M059J (cell line): ENCODE results near the gene METTL21C. TPM values are rescaled to one million over a fixed set of nuclear protein-coding genes. Genes with fewer than 3 reads are reported as not detected.
A peak's percentile ranks its signal among the peaks of the same experiment; 100 is the strongest.

Source experiments
- DNase-seq: peaks from one replicate; pipeline ENCODE4 v3.0.0-alpha.2; 2012; ENCODE audit warnings: low read depth
- total RNA-seq: library from RNA; depleted of rRNA; stranded (reverse); fragments of >200 nt; shearing (Covaris generic); gene quantifications from 2 replicates; pipeline ENCODE4 v1.2.3, GENCODE V29; 2014

METTL21C gene
- total RNA-seq, 1 experiment from 2014 or later: not detected

GRCh38 chr13:102697929-102698648 is 3.2 kb upstream of the METTL21C start:
- no peak for DNase-seq

- no peak for DNase-seq
Observed at GRCh38 chr13:102697264-102697663, 2.4 kb upstream of the METTL21C start.

- no peak for DNase-seq
Observed at GRCh38 chr13:102696465-102696864, 1.6 kb upstream of the METTL21C start.

- peak; percentile 33 for DNase-seq
Observed at GRCh38 chr13:102693776-102694175, 1.1 kb downstream of the METTL21C start.

- no peak for DNase-seq
Observed at GRCh38 chr13:102693250-102693649, 1.6 kb downstream of the METTL21C start.

- no peak for DNase-seq
Observed at GRCh38 chr13:102692491-102692826, 2.4 kb downstream of the METTL21C start.

- DNase-seq: no peak
Observed at GRCh38 chr13:102690883-102691282, 4.0 kb downstream of the METTL21C start.

- no peak for DNase-seq
Observed at GRCh38 chr13:102688306-102688973, 6.4 kb downstream of the METTL21C start.

GRCh38 chr13:102687520-102687919 is 7.3 kb downstream of the METTL21C start:
- DNase-seq: no peak

- DNase-seq: no peak
Observed at GRCh38 chr13:102686024-102686423, 8.8 kb downstream of the METTL21C start.

- no peak for DNase-seq
Observed at GRCh38 chr13:102683637-102684036, 11.2 kb downstream of the METTL21C start.

- DNase-seq: no peak
Observed at GRCh38 chr13:102682727-102683126, 12.1 kb downstream of the METTL21C start.

GRCh38 chr13:102682211-102682610 is 12.6 kb downstream of the METTL21C start:
- no peak for DNase-seq

- peak; percentile 5 for DNase-seq
Observed at GRCh38 chr13:102680842-102681740, 13.8 kb downstream of the METTL21C start.

GRCh38 chr13:102680133-102680717 is 14.6 kb downstream of the METTL21C start:
- DNase-seq: no peak

GRCh38 chr13:102679449-102680132 is 15.3 kb downstream of the METTL21C start:
- no peak for DNase-seq

GRCh38 chr13:102678339-102679107 is 16.3 kb downstream of the METTL21C start:
- no peak for DNase-seq

- no peak for DNase-seq
Observed at GRCh38 chr13:102677122-102677521, 17.7 kb downstream of the METTL21C start.

- no peak for DNase-seq
Observed at GRCh38 chr13:102675115-102675514, 19.7 kb downstream of the METTL21C start.

- DNase-seq: no peak
Observed at GRCh38 chr13:102670130-102670529, 24.7 kb downstream of the METTL21C start.

- DNase-seq: no peak
Observed at GRCh38 chr13:102667911-102668310, 26.9 kb downstream of the METTL21C start.
